HG02938 (cell line): ENCODE measurements around the gene PRELID3B.
A peak's percentile ranks its signal among the peaks of the same experiment; 100 is the strongest.

Experiments used
- ATAC-seq: cut with Tn5 transposase; IDR thresholded peaks from one replicate; pipeline ENCODE4 v1.9.1; 2021; ENCODE audit warnings: mild to moderate bottlenecking, moderate library complexity; ENCODE audit not compliant: unreplicated experiment

Gene PRELID3B

DNA sequence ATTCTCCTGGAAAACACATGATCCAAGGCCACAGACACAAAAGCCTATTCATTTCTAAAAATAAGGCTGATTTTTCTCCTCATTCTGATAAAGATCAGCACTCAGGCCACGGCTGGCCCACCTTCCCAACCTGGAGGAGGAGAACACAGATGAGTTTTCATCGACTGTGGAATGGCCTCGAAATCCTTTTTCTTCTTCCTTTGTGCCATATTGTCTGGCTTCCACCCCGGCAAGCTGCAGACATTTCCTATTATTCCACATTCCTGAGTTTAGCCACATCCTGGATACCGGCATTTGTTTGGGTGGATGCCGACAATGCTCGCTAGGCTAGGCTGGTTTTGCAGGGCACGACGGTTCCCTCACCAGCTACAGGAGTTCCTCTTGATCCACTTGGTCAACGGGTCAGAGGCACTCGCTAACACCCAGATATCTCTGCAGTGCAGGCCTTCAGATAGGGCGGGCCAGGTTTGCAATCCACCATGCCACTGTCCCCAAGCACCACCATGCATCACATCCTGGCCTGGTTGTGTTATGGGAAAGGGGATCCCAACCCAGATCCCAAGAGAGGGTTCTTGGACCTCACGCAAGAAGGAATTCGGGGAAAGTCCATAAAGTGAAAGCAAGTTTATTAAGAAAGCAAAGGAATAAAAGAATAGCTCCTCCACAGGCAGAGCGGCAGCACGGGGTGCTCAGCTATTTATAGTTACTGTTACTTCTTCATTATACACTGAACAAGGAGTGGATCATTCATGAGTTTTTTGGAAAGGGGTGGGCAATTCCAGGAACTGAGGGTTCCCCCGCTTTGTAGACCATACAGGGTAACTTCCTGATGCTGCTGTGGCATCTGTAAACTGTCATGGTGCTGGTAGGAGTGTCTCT is 31.4 kb downstream of the PRELID3B start:
- no peak for ATAC-seq

GRCh38 chr20:59010321-59010994 is 32.1 kb downstream of the PRELID3B start:
- no peak for ATAC-seq

GRCh38 chr20:59008715-59009336 is 33.8 kb downstream of the PRELID3B start:
- no peak for ATAC-seq

- ATAC-seq, result peak; percentile 30
These were observed 34.7 kb downstream of the PRELID3B start for GRCh38 chr20:59007665-59008511.

- ATAC-seq, result no peak
These were observed 35.5 kb downstream of the PRELID3B start, which contains the start of gene CTSZ for GRCh38 chr20:59006864-59007664. Gene CTSZ, minus strand, starts transcription at chr20:59007254. Its CDS starts 126 bp downstream, at chr20:59007128.

GRCh38 chr20:59006167-59006863 is 36.3 kb downstream of the PRELID3B start:
- no peak for ATAC-seq

- ATAC-seq, result no peak
These were observed 36.9 kb downstream of the PRELID3B start for GRCh38 chr20:59005523-59006166.

GRCh38 chr20:59004763-59005522 is 37.6 kb downstream of the PRELID3B start:
- ATAC-seq, result peak; percentile 58

DNA sequence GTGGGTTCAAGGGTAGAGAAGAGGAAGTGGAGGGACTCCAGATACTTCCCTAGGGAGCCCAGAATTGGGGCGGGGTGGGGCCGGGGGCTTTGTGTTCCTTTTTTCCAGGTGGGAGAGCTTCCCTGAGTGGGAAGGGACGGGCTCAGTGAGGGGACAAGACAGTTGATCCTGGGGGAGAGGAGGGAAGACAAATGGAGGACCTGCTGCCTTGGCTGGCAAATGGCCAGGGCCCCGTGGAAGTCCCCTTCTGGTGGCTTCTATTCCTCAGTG is 38.2 kb downstream of the PRELID3B start:
- ATAC-seq, result no peak

DNA sequence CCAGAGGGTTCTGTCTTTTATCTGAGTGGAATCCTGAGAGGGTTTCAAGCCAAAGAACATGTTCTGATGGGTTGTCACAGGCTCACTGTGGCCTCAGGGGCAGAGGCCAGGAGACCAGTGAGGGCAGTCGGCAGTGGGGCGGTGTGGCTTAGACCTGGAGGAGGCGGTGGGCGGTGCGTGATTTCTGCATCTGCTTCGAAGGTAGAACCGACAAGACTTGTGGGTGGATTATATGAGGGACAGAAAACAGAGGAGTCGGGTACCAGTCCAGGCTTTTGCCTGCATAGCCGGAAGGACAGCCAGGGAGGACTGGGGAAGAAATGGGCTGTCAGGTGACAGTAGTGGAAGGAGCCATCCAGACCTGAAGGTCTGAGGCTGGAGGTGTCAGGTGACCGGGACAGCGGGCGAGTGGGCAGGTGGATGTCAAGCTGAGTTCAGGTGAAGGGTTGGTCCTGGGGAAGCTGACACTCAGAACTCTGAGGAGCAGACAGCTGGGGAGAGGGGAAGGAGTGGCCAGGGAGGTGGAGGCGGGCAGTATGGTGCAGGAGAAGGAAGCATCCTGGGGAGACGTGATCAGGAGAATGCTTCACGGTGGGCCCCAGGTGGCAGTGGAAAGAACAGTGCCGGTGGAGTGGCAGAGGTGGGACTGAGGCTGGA is 38.6 kb downstream of the PRELID3B start:
- ATAC-seq, result no peak

DNA sequence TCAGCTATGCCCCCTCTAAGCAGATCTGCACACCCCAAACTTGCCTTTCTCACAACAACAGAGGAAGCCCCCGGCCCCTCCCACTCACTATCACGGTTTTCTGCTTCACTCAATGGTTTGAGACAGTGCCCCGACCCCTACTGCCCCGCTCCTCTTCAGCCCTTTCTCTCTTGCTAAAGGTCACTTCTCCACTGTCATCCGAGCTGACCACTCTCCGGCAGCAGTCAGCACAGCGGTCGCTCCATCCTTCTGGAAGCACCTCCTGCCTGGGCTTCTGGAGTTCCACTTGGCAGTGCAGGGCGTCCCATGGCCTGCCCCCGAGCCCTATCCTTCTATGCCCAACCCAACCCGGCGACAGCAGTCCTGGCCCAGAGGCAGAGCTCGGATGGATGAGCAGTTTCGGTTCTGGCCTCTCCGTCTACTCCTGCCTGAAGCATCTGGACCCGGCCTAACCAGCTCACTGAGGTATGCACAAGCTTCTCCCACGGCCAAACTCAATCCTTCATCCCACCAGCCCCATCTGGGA is 39.6 kb downstream of the PRELID3B start:
- no peak for ATAC-seq

DNA sequence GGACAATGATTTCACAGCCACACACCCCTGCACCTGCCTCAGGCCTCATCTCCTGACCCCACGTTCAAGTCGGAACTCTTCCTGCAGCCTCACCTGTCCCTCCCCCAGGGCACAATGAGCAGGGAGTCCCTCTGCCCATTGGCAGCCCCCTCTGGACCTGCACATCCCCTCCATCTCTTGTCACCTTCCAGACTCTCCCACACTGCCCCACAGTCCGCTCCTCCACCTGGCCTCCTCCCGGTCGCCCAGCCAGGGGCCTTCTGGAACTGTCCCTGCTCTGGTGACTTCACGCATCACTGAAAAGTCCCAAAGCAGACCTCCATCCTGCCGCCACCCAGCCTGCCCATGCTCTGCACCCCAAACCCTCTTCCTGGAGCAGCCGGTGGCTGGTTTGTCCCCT is 40.2 kb downstream of the PRELID3B start:
- no peak for ATAC-seq

DNA sequence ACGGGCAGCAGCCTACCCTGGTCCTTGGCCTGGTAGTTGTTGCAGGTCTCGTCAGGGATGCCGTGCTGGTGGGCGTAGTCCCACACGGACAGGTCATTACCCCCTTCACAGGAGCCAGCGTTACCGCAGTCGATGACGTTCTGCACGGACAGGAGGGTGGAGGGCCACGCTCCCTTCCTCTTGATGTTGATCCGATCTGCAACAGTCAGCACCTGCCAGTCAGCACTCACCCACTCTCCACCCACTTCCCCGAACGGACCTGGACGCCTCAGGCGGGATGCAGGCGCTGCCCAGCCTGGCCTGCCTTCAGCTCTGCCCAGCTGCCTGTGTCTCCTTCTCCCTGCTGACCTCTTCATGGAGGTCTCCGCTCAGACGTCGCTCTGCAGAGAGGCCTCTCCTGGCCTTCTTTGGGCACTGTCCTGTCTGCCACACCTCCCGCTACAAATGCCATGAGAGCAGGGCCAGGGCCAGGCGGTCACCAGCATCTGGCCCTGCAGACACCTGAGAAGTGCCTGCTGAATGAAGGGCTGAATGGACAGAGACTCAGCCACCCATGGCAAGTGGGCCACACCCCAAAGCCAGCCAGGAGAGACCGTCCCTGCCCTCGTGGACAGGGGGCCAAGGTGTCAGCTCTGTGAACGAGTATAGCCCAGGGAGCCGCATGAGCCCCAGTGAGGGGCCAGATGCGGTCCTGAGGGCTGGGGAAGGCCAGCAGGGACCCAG is 41.0 kb downstream of the PRELID3B start:
- ATAC-seq, result no peak

GRCh38 chr20:59001068-59001448 is 41.5 kb downstream of the PRELID3B start:
- no peak for ATAC-seq

DNA sequence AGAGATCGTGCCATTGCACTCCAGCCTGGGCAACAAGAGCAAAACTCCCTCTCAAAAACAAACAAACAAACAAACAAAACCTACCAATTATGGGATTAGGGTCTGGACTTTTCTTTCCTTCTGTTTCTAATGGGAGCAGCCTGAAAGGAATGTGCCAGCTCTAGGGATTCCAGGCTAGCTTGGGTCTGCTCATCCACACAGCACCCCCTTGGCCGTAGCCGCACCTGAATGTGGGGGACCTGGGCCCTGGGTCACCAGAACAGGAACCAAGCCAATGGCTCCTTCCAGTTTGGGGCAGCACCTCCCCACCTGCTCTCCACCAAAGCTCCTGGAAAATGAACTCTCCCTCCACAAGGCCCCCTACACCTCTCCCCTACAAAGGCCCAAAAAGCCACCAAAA is 42.3 kb downstream of the PRELID3B start:
- ATAC-seq, result no peak

- ATAC-seq, result no peak
These were observed 43.9 kb downstream of the PRELID3B start for GRCh38 chr20:58998656-58999055.
